ENCODE measurements around the gene CHCHD10.

The CHCHD10 gene

GRCh38 chr22:23759566-23759965 lies 8.2 kb downstream of the CHCHD10 start:
- H2BK120ac ChIP-seq (ENCODE audit: low read depth, low read length) = no peak overlapping the region
- no peaks in the 10 kb centered on the region for H3K79me1 ChIP-seq (replicated peaks; ENCODE audit: low read length, poor library complexity, severe bottlenecking)
- WGBS = 93% methylated on average over 4 of the region's 4 CpGs
- H3K27ac ChIP-seq (ENCODE audit: low read length, poor library complexity, severe bottlenecking) = no peak overlapping the region
- peaks cover 0 to 8% of the 10 kb centered on the region in 2 experiments for H3K27me3 ChIP-seq (ENCODE audit: control insufficient read depth in 1 of 2, insufficient read depth in 1 of 2, low read length in 2 of 2)
- no peak overlapping the region for H2AFZ ChIP-seq (ENCODE audit: low read depth, low read length)
- no peak overlapping the region for H4K91ac ChIP-seq (ENCODE audit: low read length)
- H2BK12ac ChIP-seq (ENCODE audit: low read length in 2 of 2) = no peak overlapping the region
- no peak overlapping the region for H3K4me2 ChIP-seq (ENCODE audit: low read length, poor library complexity, severe bottlenecking)
- no peaks in the 10 kb centered on the region for H3K9me3 ChIP-seq (ENCODE audit: control insufficient read depth, low read length)
- no peak overlapping the region for H3K4ac ChIP-seq (ENCODE audit: low read depth in 1 of 2, low read length in 2 of 2)
- H2BK15ac ChIP-seq (ENCODE audit: low read depth, poor library complexity, severe bottlenecking) = no peak overlapping the region
- no peak overlapping the region for H3K23ac ChIP-seq (ENCODE audit: low read length in 2 of 2)
- peaks cover 7% of the 10 kb centered on the region for H3K4me1 ChIP-seq (ENCODE audit: control insufficient read depth, insufficient read depth, low read depth, low read length)
- H3K14ac ChIP-seq (ENCODE audit: low read length in 2 of 2) = no peak overlapping the region
- H3K9ac ChIP-seq (ENCODE audit: low read length) = no peak overlapping the region
- no peak overlapping the region for H2BK5ac ChIP-seq (ENCODE audit: low read depth, low read length, poor library complexity, severe bottlenecking)
- H3K36me3 ChIP-seq (ENCODE audit: control insufficient read depth in 1 of 2, insufficient read depth in 2 of 2, low read depth in 1 of 2, low read length in 2 of 2) = peaks cover 0 to 3% of the 10 kb centered on the region in 2 experiments
- H3K18ac ChIP-seq (ENCODE audit: low read depth in 1 of 2, low read length in 2 of 2) = no peak overlapping the region
- H2AK5ac ChIP-seq (ENCODE audit: low read length, severe bottlenecking) = no peak overlapping the region
- no peak overlapping the region for H4K8ac ChIP-seq (ENCODE audit: low read length)
- DNase-seq = no peak
- no peak overlapping the region for H3K4me3 ChIP-seq (ENCODE audit: insufficient read depth in 1 of 2, low read depth in 1 of 2, low read length in 2 of 2)

- H3K9me3 ChIP-seq (ENCODE audit: control insufficient read depth, low read length) = no peaks in the 10 kb centered on the region
- no peak overlapping the region for H3K14ac ChIP-seq (ENCODE audit: low read length in 2 of 2)
- H3K4ac ChIP-seq (ENCODE audit: low read depth in 1 of 2, low read length in 2 of 2) = no peak overlapping the region
- 74% methylated on average over 4 of the region's 4 CpGs for WGBS
- H3K27ac ChIP-seq (ENCODE audit: low read length, poor library complexity, severe bottlenecking) = no peak overlapping the region
- H3K4me2 ChIP-seq (ENCODE audit: low read length, poor library complexity, severe bottlenecking) = no peak overlapping the region
- H3K18ac ChIP-seq (ENCODE audit: low read depth in 1 of 2, low read length in 2 of 2) = no peak overlapping the region
- H3K23ac ChIP-seq (ENCODE audit: low read length in 2 of 2) = no peak overlapping the region
- H3K79me1 ChIP-seq (replicated peaks; ENCODE audit: low read length, poor library complexity, severe bottlenecking) = no peaks in the 10 kb centered on the region
- peaks cover 0 to 5% of the 10 kb centered on the region in 2 experiments for H3K27me3 ChIP-seq (ENCODE audit: control insufficient read depth in 1 of 2, insufficient read depth in 1 of 2, low read length in 2 of 2)
- no peak overlapping the region for H2BK120ac ChIP-seq (ENCODE audit: low read depth, low read length)
- H2BK15ac ChIP-seq (ENCODE audit: low read depth, poor library complexity, severe bottlenecking) = no peak overlapping the region
- H3K36me3 ChIP-seq (ENCODE audit: control insufficient read depth in 1 of 2, insufficient read depth in 2 of 2, low read depth in 1 of 2, low read length in 2 of 2) = no peaks in the 10 kb centered on the region
- H2AFZ ChIP-seq (ENCODE audit: low read depth, low read length) = no peak overlapping the region
- no peaks in the 10 kb centered on the region for H3K4me1 ChIP-seq (ENCODE audit: control insufficient read depth, insufficient read depth, low read depth, low read length)
- DNase-seq = no peak
- H4K8ac ChIP-seq (ENCODE audit: low read length) = no peak overlapping the region
- no peak overlapping the region for H3K4me3 ChIP-seq (ENCODE audit: insufficient read depth in 1 of 2, low read depth in 1 of 2, low read length in 2 of 2)
- no peak overlapping the region for H2BK12ac ChIP-seq (ENCODE audit: low read length in 2 of 2)
- no peak overlapping the region for H4K91ac ChIP-seq (ENCODE audit: low read length)
- no peak overlapping the region for H2AK5ac ChIP-seq (ENCODE audit: low read length, severe bottlenecking)
- no peak overlapping the region for H3K9ac ChIP-seq (ENCODE audit: low read length)
- H2BK5ac ChIP-seq (ENCODE audit: low read depth, low read length, poor library complexity, severe bottlenecking) = no peak overlapping the region
Measured at GRCh38 chr22:23756891-23757290, 10.9 kb downstream of the CHCHD10 start.

GRCh38 chr22:23755711-23756110 lies 12.1 kb downstream of the CHCHD10 start:
- Histone ChIP-seq H3K4ac (ENCODE audit: low read depth in 1 of 2, low read length in 2 of 2) (no peak overlapping the region), H3K18ac (ENCODE audit: low read depth in 1 of 2, low read length in 2 of 2) (no peak overlapping the region), H2BK15ac (ENCODE audit: low read depth, poor library complexity, severe bottlenecking) (no peak overlapping the region), H2BK120ac (ENCODE audit: low read depth, low read length) (no peak overlapping the region), H2BK5ac (ENCODE audit: low read depth, low read length, poor library complexity, severe bottlenecking) (no peak overlapping the region), H3K23ac (ENCODE audit: low read length in 2 of 2) (no peak overlapping the region), H4K91ac (ENCODE audit: low read length) (no peak overlapping the region), H3K9ac (ENCODE audit: low read length) (no peak overlapping the region), H3K4me1 (ENCODE audit: control insufficient read depth, insufficient read depth, low read depth, low read length) (peaks cover 6% of the 10 kb centered on the region), H3K14ac (ENCODE audit: low read length in 2 of 2) (no peak overlapping the region), H2AK5ac (ENCODE audit: low read length, severe bottlenecking) (no peak overlapping the region), H4K8ac (ENCODE audit: low read length) (no peak overlapping the region), H3K79me1 (replicated peaks; ENCODE audit: low read length, poor library complexity, severe bottlenecking) (peaks cover under 1% of the 10 kb centered on the region), H2AFZ (ENCODE audit: low read depth, low read length) (no peak overlapping the region), H3K27ac (ENCODE audit: low read length, poor library complexity, severe bottlenecking) (no peak overlapping the region), H3K36me3 (ENCODE audit: control insufficient read depth in 1 of 2, insufficient read depth in 2 of 2, low read depth in 1 of 2, low read length in 2 of 2) (no peaks in the 10 kb centered on the region), H3K4me3 (ENCODE audit: insufficient read depth in 1 of 2, low read depth in 1 of 2, low read length in 2 of 2) (no peak overlapping the region), H3K9me3 (ENCODE audit: control insufficient read depth, low read length) (no peaks in the 10 kb centered on the region), H3K4me2 (ENCODE audit: low read length, poor library complexity, severe bottlenecking) (no peak overlapping the region), H2BK12ac (ENCODE audit: low read length in 2 of 2) (no peak overlapping the region), H3K27me3 (ENCODE audit: control insufficient read depth in 1 of 2, insufficient read depth in 1 of 2, low read length in 2 of 2) (peaks cover 0 to 5% of the 10 kb centered on the region in 2 experiments)
- no peak for DNase-seq
- WGBS = 92% methylated on average over 7 of the region's 8 CpGs

GRCh38 chr22:23754980-23755636 lies 12.7 kb downstream of the CHCHD10 start:
- no peaks in the 10 kb centered on the region for H3K9me3 ChIP-seq (ENCODE audit: control insufficient read depth, low read length)
- H3K4me2 ChIP-seq (ENCODE audit: low read length, poor library complexity, severe bottlenecking) = no peak overlapping the region
- H2BK15ac ChIP-seq (ENCODE audit: low read depth, poor library complexity, severe bottlenecking) = no peak overlapping the region
- no peak overlapping the region for H4K8ac ChIP-seq (ENCODE audit: low read length)
- DNase-seq = no peak
- no peak overlapping the region for H3K27ac ChIP-seq (ENCODE audit: low read length, poor library complexity, severe bottlenecking)
- no peak overlapping the region for H4K91ac ChIP-seq (ENCODE audit: low read length)
- no peak overlapping the region for H3K9ac ChIP-seq (ENCODE audit: low read length)
- H2BK120ac ChIP-seq (ENCODE audit: low read depth, low read length) = no peak overlapping the region
- H3K36me3 ChIP-seq (ENCODE audit: control insufficient read depth in 1 of 2, insufficient read depth in 2 of 2, low read depth in 1 of 2, low read length in 2 of 2) = no peaks in the 10 kb centered on the region
- H2BK12ac ChIP-seq (ENCODE audit: low read length in 2 of 2) = no peak overlapping the region
- H2BK5ac ChIP-seq (ENCODE audit: low read depth, low read length, poor library complexity, severe bottlenecking) = no peak overlapping the region
- no peak overlapping the region for H3K14ac ChIP-seq (ENCODE audit: low read length in 2 of 2)
- 90% methylated on average over 4 of the region's 6 CpGs for WGBS
- H3K23ac ChIP-seq (ENCODE audit: low read length in 2 of 2) = no peak overlapping the region
- no peak overlapping the region for H3K18ac ChIP-seq (ENCODE audit: low read depth in 1 of 2, low read length in 2 of 2)
- H2AFZ ChIP-seq (ENCODE audit: low read depth, low read length) = no peak overlapping the region
- peaks cover 6% of the 10 kb centered on the region for H3K4me1 ChIP-seq (ENCODE audit: control insufficient read depth, insufficient read depth, low read depth, low read length)
- no peak overlapping the region for H2AK5ac ChIP-seq (ENCODE audit: low read length, severe bottlenecking)
- H3K79me1 ChIP-seq (replicated peaks; ENCODE audit: low read length, poor library complexity, severe bottlenecking) = peaks cover 6% of the 10 kb centered on the region
- H3K4me3 ChIP-seq (ENCODE audit: insufficient read depth in 1 of 2, low read depth in 1 of 2, low read length in 2 of 2) = no peak overlapping the region
- H3K4ac ChIP-seq (ENCODE audit: low read depth in 1 of 2, low read length in 2 of 2) = no peak overlapping the region
- H3K27me3 ChIP-seq (ENCODE audit: control insufficient read depth in 1 of 2, insufficient read depth in 1 of 2, low read length in 2 of 2) = peaks cover 0 to 5% of the 10 kb centered on the region in 2 experiments
